ENCODE measurements around the gene RAB35. TPM values are rescaled to one million over a fixed set of nuclear protein-coding genes. Genes with fewer than 3 reads are reported as not detected.

The RAB35 gene
- total and polyA plus RNA-seq, 2 experiments from 2014 or later, result 9.9 to 16.9 TPM

DNA sequence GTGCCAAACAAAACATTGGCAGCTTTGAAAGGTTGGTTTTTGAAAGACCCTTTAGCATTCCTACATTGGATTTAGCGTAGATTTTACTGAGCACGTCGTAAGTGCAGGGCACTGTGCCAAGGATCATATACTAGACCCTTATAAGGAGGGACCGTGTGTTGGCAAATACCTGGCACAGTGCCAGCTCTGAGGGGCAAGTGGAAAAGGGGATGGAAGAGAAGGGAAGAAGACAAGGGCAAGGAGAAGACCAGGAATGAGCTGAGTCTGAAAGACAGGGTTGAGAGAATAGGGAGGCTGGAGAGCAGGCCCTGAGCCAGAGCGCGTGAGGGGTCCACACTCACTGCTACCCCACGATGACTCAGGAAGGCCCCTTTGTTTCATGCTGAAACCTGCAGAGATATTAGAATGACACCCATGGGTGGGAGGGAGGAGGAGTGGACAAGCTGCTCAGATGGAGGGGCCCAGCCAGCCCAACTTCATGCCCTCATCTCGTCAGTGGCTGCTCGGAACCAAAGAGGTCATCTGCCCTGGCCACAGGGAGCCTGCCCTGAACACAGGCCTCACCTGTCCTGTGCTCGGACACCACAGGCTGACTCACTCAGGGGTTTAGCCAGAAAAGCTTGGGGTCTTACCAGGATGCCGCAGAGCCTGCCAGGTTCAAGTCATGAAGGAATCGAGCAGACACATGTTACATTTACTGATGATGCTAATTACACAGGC, 25.0 kb downstream of the RAB35 start:
- Histone ChIP-seq H3K79me2 (replicated peaks; ENCODE audit: insufficient read depth) (no peaks in the 10 kb centered on the region), H3K4me2 (no peak overlapping the region), H3K9me2 (ENCODE audit: insufficient read depth) (no peaks in the 10 kb centered on the region), H2AFZ (no peak overlapping the region), H4K20me1 (replicated peaks; ENCODE audit: insufficient read depth) (no peaks in the 10 kb centered on the region), H3K36me3 (ENCODE audit: insufficient read depth) (no peaks in the 10 kb centered on the region), H3K4me3 (no peak overlapping the region), H3F3A (replicated peaks; ENCODE audit: low read depth) (peaks cover 23% of the 10 kb centered on the region), H3K27me3 (ENCODE audit: insufficient read depth) (no peaks in the 10 kb centered on the region), H3K4me1 (ENCODE audit: insufficient read depth) (peaks cover 40% of the 10 kb centered on the region), H3K27ac (ENCODE audit: low read depth) (no peak overlapping the region)
- no peak overlapping the region for H3K4me3 Mint-ChIP-seq
- DNase-seq (ENCODE audit: low spot score) (no peak), ATAC-seq (no peak)
- H3K27me3 Mint-ChIP-seq (ENCODE audit: insufficient read depth, low read depth, poor library complexity), result peaks cover 19% of the 10 kb centered on the region
- peaks cover 19% of the 10 kb centered on the region for H3K36me3 Mint-ChIP-seq (ENCODE audit: low read depth)
- TF ChIP-seq EZH2 (IDR thresholded peaks at IDR 0.05; ENCODE audit: low read depth, unreplicated experiment), result no peak
- no peak for TF ChIP-seq EZH2phosphoT487 (IDR thresholded peaks at IDR 0.05; ENCODE audit: unreplicated experiment)
- TF ChIP-seq ETS1 (IDR thresholded peaks at IDR 0.05), result no peak
- no peak for TF ChIP-seq JUNB (IDR thresholded peaks at IDR 0.05; ENCODE audit: unreplicated experiment)
- no peak for TF ChIP-seq NANOG (IDR thresholded peaks at IDR 0.05; ENCODE audit: borderline replicate concordance)
- TF ChIP-seq CREB1 (CRISPR knock-in tag; IDR thresholded peaks at IDR 0.05; ENCODE audit: low read depth), result no peak
- no peak for TF ChIP-seq POLR2AphosphoS5 (IDR thresholded peaks at IDR 0.05; ENCODE audit: low read depth)
- TF ChIP-seq STAT1 (IDR thresholded peaks at IDR 0.05; ENCODE audit: unreplicated experiment), result no peak
- TF ChIP-seq ZNF114 (CRISPR knock-in tag; IDR thresholded peaks at IDR 0.05), result no peak
- TF ChIP-seq, protein P1, sequence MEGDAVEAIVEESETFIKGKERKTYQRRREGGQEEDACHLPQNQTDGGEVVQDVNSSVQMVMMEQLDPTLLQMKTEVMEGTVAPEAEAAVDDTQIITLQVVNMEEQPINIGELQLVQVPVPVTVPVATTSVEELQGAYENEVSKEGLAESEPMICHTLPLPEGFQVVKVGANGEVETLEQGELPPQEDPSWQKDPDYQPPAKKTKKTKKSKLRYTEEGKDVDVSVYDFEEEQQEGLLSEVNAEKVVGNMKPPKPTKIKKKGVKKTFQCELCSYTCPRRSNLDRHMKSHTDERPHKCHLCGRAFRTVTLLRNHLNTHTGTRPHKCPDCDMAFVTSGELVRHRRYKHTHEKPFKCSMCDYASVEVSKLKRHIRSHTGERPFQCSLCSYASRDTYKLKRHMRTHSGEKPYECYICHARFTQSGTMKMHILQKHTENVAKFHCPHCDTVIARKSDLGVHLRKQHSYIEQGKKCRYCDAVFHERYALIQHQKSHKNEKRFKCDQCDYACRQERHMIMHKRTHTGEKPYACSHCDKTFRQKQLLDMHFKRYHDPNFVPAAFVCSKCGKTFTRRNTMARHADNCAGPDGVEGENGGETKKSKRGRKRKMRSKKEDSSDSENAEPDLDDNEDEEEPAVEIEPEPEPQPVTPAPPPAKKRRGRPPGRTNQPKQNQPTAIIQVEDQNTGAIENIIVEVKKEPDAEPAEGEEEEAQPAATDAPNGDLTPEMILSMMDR (conservative IDR thresholded peaks at IDR 0.05; ENCODE audit: low read depth in 2 of 2), result no peak
- TF ChIP-seq, protein P2, sequence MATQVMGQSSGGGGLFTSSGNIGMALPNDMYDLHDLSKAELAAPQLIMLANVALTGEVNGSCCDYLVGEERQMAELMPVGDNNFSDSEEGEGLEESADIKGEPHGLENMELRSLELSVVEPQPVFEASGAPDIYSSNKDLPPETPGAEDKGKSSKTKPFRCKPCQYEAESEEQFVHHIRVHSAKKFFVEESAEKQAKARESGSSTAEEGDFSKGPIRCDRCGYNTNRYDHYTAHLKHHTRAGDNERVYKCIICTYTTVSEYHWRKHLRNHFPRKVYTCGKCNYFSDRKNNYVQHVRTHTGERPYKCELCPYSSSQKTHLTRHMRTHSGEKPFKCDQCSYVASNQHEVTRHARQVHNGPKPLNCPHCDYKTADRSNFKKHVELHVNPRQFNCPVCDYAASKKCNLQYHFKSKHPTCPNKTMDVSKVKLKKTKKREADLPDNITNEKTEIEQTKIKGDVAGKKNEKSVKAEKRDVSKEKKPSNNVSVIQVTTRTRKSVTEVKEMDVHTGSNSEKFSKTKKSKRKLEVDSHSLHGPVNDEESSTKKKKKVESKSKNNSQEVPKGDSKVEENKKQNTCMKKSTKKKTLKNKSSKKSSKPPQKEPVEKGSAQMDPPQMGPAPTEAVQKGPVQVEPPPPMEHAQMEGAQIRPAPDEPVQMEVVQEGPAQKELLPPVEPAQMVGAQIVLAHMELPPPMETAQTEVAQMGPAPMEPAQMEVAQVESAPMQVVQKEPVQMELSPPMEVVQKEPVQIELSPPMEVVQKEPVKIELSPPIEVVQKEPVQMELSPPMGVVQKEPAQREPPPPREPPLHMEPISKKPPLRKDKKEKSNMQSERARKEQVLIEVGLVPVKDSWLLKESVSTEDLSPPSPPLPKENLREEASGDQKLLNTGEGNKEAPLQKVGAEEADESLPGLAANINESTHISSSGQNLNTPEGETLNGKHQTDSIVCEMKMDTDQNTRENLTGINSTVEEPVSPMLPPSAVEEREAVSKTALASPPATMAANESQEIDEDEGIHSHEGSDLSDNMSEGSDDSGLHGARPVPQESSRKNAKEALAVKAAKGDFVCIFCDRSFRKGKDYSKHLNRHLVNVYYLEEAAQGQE (IDR thresholded peaks at IDR 0.05; ENCODE audit: unreplicated experiment), result no peak
- no peak for TF ChIP-seq ZNF331 (CRISPR knock-in tag; IDR thresholded peaks at IDR 0.05; ENCODE audit: low read depth)
- no peak for TF ChIP-seq ZNF462 (CRISPR knock-in tag; IDR thresholded peaks at IDR 0.05)
- H3K9me3 Mint-ChIP-seq, result no peaks in the 10 kb centered on the region; the same call in 2 of the 3 replicates
- peaks cover 72% of the 10 kb centered on the region for H3K4me1 Mint-ChIP-seq
- peak overlapping the region; percentile 28 for H3K27ac Mint-ChIP-seq

All from GM23338 (cell line).